Colonic mucosa (tissue), 4 donors: ENCODE data around the gene HMG20A. TPM values are rescaled to one million over a fixed set of nuclear protein-coding genes. Genes with fewer than 3 reads are reported as not detected.

Experiments used
- DNase-seq: peaks from one replicate; pipeline ENCODE4 v3.0.0-alpha.2; 2020
- H3K27ac ChIP-seq: fragments of 200-600 bp; one replicate; pipeline ENCODE4 v1.8.0; 2021
- H3K27me3 ChIP-seq: fragments of 200-600 bp; one replicate; pipeline ENCODE4 v1.8.0; 2021
- H3K36me3 ChIP-seq: fragments of 200-600 bp; one replicate; pipeline ENCODE4 v1.8.0; 2021
- H3K4me1 ChIP-seq: fragments of 200-600 bp; one replicate; pipeline ENCODE4 v1.8.0; 2021; ENCODE audit warnings: mild to moderate bottlenecking
- H3K4me3 ChIP-seq: fragments of 200-600 bp; one replicate; pipeline ENCODE4 v1.8.0; 2021
- H3K9ac ChIP-seq, 2 donors: one replicate each; pipeline ENCODE4 v1.7.0; 2013; ENCODE audit warnings: control low read depth in 2 of 2, low read depth in 2 of 2, low read length in 2 of 2
- H3K9me3 ChIP-seq: fragments of 200-600 bp; one replicate; pipeline ENCODE4 v1.8.0; 2021
- intact Hi-C: fragments of 100-400 bp; cut with DNase I; formaldehyde crosslinking; loops from one replicate; pipeline ENCODE4 v1.14.1; 2022
- total RNA-seq, 2 donors: library from RNA; stranded (reverse); fragmentation: NEBNext Ultra II Directional in 1 of 2; extraction: Animal tissue kit (Norgen Biotek cat#: 25700) in 1 of 2; gene quantifications; one replicate each; pipeline ENCODE4 v1.2.1, GENCODE V29; 2021
- TF ChIP-seq, protein P1 (sequence below): fragments of 200-600 bp; IDR thresholded peaks from one replicate; pipeline ENCODE4 v1.8.0; 2022; ENCODE audit warnings: antibody characterized with exemption, mild to moderate bottlenecking
- donor health status: healthy.
- donor health status: DM: no; HTN: no; CAD: no.
- donor health status: DM: no; HTN: no; CAD: no.

HMG20A gene
- total RNA-seq, 2 donors from 2014 or later = 32.9 to 37.1 TPM

DNA sequence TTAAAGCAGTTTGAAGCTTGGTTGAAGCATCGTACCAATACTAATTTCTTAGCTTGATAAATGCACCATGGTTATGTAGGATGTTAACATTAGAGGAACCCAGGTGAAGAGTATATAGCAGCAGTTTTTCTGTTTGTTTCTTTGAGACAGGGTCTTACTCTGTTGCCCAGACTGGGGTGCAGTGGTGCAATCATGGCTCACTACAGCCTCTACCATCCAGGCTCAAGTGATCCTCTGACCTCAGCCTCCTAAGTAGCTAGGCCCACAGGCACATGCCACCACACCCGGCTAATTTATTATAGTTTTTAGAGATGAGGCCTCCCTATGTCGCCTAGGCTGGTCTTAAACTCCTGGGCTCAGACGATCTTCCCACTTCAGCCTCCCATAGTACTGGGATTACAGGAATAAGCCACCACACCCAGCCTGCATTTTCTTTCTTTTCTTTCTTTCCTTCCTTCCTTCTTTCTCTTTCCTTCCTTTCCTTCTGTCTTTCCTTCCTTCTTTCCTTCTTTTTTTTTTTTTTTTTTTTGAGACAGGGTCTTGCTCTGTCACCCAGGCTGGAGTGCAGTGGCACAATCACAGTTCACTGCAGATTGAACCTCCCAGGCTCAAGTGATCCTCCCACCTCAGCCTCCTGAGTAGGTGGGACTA lies 6.9 kb upstream of the HMG20A start:
- intact Hi-C loops = no loop called here
- Histone ChIP-seq H3K27me3 (no peaks in the 10 kb centered on the region), H3K27ac (no peak overlapping the region), H3K9me3 (no peaks in the 10 kb centered on the region), H3K9ac (no peak overlapping the region), H3K4me1 (peaks cover 7% of the 10 kb centered on the region), H3K36me3 (no peaks in the 10 kb centered on the region), H3K4me3 (no peak overlapping the region)
- TF ChIP-seq, protein P1, sequence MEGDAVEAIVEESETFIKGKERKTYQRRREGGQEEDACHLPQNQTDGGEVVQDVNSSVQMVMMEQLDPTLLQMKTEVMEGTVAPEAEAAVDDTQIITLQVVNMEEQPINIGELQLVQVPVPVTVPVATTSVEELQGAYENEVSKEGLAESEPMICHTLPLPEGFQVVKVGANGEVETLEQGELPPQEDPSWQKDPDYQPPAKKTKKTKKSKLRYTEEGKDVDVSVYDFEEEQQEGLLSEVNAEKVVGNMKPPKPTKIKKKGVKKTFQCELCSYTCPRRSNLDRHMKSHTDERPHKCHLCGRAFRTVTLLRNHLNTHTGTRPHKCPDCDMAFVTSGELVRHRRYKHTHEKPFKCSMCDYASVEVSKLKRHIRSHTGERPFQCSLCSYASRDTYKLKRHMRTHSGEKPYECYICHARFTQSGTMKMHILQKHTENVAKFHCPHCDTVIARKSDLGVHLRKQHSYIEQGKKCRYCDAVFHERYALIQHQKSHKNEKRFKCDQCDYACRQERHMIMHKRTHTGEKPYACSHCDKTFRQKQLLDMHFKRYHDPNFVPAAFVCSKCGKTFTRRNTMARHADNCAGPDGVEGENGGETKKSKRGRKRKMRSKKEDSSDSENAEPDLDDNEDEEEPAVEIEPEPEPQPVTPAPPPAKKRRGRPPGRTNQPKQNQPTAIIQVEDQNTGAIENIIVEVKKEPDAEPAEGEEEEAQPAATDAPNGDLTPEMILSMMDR = no peak
- DNase-seq = no peak

DNA sequence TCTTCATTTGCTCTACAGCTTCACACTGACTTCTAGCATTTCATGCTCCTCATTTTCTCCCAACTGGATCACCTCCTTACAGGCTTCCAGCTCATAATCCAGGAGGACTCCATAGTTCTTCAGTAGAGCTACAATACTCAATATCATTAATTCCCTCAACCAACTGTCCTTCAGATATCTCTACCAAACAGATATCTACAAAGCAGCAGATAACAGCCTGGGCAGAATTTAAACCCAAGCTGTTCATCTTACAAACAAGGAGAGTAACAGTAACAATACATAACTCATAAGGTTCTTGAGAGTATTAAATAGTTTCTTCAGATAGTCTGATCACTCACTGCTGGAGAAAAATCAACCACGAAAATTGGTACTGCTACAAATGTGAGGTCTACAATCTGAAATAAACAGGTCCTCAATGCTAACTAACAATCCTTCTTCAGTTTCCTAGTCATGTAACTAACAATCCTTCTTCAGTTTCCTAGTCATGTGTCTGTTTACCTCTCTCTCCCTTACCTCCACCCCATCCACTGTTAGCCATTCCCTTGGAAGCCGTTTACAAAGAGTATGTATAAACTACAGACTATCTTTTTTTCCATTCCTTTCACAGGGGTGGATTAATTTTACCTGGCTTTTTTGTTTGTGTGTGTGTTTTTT lies 5.8 kb upstream of the HMG20A start:
- no peaks in the 10 kb centered on the region for H3K36me3 ChIP-seq
- no peaks in the 10 kb centered on the region for H3K27me3 ChIP-seq
- TF ChIP-seq, protein P1 = no peak
- no peak for DNase-seq
- no peak overlapping the region for H3K9ac ChIP-seq
- H3K4me1 ChIP-seq = peaks cover 6% of the 10 kb centered on the region
- H3K27ac ChIP-seq = no peak overlapping the region
- intact Hi-C loops = no loop called here
- H3K4me3 ChIP-seq = no peak overlapping the region
- no peaks in the 10 kb centered on the region for H3K9me3 ChIP-seq

DNA sequence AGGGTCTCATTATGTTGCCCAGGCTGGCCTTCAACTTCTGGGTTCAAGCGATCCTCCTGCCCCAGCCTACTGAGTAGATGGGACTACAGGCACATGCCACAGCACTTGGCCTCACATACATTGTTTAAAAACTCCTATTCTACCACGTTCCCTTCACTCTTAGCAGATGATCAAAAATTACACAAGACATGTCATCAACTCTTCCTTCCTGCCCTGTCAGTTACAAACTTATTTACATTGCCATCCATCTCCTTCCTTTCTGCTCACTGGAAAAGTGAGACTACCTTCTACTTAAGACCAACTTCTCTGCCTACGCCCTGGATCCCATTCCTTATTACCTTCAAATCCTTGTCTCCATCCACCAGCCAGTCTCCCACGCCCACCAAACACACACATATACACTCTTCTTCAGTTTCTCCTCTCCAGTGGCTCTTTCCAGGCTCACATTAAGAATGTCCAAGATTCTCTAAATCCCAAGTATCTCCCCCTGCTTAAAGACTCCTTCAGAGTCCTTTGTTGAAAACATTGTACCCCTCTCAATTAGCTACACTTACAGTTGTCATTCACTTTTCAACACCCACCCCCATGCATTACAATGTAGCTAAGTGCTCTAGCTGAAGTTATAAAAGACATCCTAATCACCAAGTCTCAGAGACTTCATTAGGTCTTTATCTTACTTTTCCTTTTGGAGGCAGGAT lies 5.1 kb upstream of the HMG20A start:
- Histone ChIP-seq H3K9me3 (no peaks in the 10 kb centered on the region), H3K36me3 (no peaks in the 10 kb centered on the region), H3K27me3 (no peaks in the 10 kb centered on the region), H3K4me1 (peaks cover 2% of the 10 kb centered on the region), H3K9ac (no peak overlapping the region), H3K4me3 (no peak overlapping the region), H3K27ac (no peak overlapping the region)
- intact Hi-C loops = no loop called here
- TF ChIP-seq, protein P1 = no peak
- DNase-seq = no peak

DNA sequence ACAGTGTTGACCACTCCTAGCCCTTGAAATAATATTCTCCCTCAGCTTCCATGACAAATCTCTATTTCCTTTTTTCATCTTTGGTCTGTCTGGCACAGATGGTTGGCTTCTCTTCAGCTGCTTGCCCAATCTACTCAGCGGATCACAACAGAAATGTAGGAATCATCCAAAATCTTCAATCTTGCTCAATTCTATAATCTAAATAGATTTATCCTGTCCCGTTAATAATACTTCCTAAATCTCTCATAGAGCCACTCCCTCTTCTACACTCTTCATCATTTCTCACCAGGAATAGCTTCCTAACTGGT lies 4.6 kb upstream of the HMG20A start:
- Histone ChIP-seq H3K4me3 (no peak overlapping the region), H3K9ac (no peak overlapping the region), H3K4me1 (peaks cover 2% of the 10 kb centered on the region), H3K27me3 (no peaks in the 10 kb centered on the region), H3K9me3 (no peaks in the 10 kb centered on the region), H3K27ac (no peak overlapping the region), H3K36me3 (no peaks in the 10 kb centered on the region)
- TF ChIP-seq, protein P1 = no peak
- intact Hi-C loops = no loop called here
- peak; percentile 20 for DNase-seq

DNA sequence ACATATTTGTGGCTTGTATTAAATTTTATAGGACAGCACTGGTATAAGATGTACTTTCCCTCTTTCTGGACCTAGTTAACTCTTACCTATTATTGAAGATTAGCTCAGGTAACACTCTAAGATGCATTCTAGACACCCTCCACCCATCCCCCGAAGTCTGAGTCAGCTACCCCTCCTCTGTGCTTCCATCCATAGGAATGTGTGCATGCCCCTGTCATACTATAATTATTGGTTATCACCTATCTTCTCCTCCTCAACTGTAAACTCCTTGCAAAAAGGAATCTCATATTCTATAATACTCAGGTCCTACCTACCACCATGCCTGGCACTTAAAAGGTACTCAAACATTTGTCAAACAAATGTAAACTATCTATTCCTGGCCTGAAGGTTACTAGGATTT lies 3.7 kb upstream of the HMG20A start:
- H3K27me3 ChIP-seq = no peaks in the 10 kb centered on the region
- no peak overlapping the region for H3K4me3 ChIP-seq
- H3K36me3 ChIP-seq = no peaks in the 10 kb centered on the region
- TF ChIP-seq, protein P1 = no peak
- H3K9ac ChIP-seq = no peak overlapping the region
- DNase-seq = peak; percentile 18
- H3K27ac ChIP-seq = no peak overlapping the region
- intact Hi-C loops = no loop called here
- H3K9me3 ChIP-seq = no peaks in the 10 kb centered on the region
- H3K4me1 ChIP-seq = no peaks in the 10 kb centered on the region
